Peyer's patch (tissue), 4 donors: ENCODE measurements around the gene PRKAG3. TPM values are rescaled to one million over a fixed set of nuclear protein-coding genes. Genes with fewer than 3 reads are reported as not detected.

Experiments used
- DNase-seq, 3 donors: peaks; one replicate each; pipeline ENCODE4 v3.0.0-alpha.2; 2017 to 2019
- H3K27ac ChIP-seq, 4 donors: fragments of 200-600 bp; sonication (generic); one replicate each; pipeline ENCODE4 v1.5.1; 2016 to 2019
- H3K27me3 ChIP-seq, 2 donors: fragments of 200-600 bp; sonication (generic); one replicate each; pipeline ENCODE4 v1.5.1; 2019
- H3K36me3 ChIP-seq, 3 donors: fragments of 200-600 bp; sonication (generic); one replicate each; pipeline ENCODE4 v1.5.1; 2016 to 2019
- H3K4me1 ChIP-seq, 4 donors: fragments of 200-600 bp; sonication (generic); one replicate each; pipeline ENCODE4 v1.5.1; 2016 to 2019
- H3K4me3 ChIP-seq, 4 donors: fragments of 200-600 bp; sonication (generic); 1 replicate in 3 of 4; 2 replicates in 1 of 4; pipeline ENCODE4 v1.5.1; 2016 to 2019; ENCODE audit warnings: mild to moderate bottlenecking in 1 of 4
- H3K9me3 ChIP-seq, 4 donors: fragments of 200-600 bp; sonication (generic); one replicate each; pipeline ENCODE4 v1.5.1; 2016 to 2019; ENCODE audit warnings: mild to moderate bottlenecking in 1 of 4
- CTCF ChIP-seq, 6 experiments: fragments of 450-650 bp in 4 of 6; fragments of 200-600 bp in 2 of 6; sonication (generic) in 1 of 6; IDR thresholded peaks; one replicate each; pipeline ENCODE4 v1.5.1; 2017 to 2019; ENCODE audit warnings: antibody characterized with exemption in 6 of 6, mild to moderate bottlenecking in 3 of 6, moderate library complexity in 1 of 6
- POLR2A ChIP-seq, 2 donors: fragments of 450-650 bp; IDR thresholded peaks; one replicate each; pipeline ENCODE4 v1.5.1; 2017; ENCODE audit warnings: antibody characterized with exemption in 2 of 2, mild to moderate bottlenecking in 2 of 2, moderate library complexity in 2 of 2
- total RNA-seq, 4 donors: library from RNA; depleted of rRNA; stranded (reverse); fragments of >200 nt; gene quantifications; one replicate each; pipeline ENCODE4 v1.1.0, GENCODE V29; 2016

Gene PRKAG3
- total RNA-seq, 4 donors from 2014 or later, result not detected

- DNase-seq, result peak in 1 of 3 donors; percentile 25
- no peaks in the 10 kb centered on the region for H3K9me3 ChIP-seq
- no peaks in the 10 kb centered on the region for H3K27me3 ChIP-seq
- no peak overlapping the region for H3K4me3 ChIP-seq
- TF ChIP-seq POLR2A (IDR thresholded peaks at IDR 0.05) (no peak), CTCF (IDR thresholded peaks at IDR 0.05) (no peak)
- no peaks in the 10 kb centered on the region for H3K4me1 ChIP-seq
- no peaks in the 10 kb centered on the region for H3K36me3 ChIP-seq
- H3K27ac ChIP-seq, result no peak overlapping the region
Measured at GRCh38 chr2:218826791-218827190, 4.8 kb downstream of the PRKAG3 start.

- TF ChIP-seq POLR2A (IDR thresholded peaks at IDR 0.05) (no peak), CTCF (IDR thresholded peaks at IDR 0.05) (no peak)
- Histone ChIP-seq H3K4me3 (no peak overlapping the region), H3K4me1 (no peaks in the 10 kb centered on the region), H3K27me3 (no peaks in the 10 kb centered on the region), H3K36me3 (no peaks in the 10 kb centered on the region), H3K27ac (no peak overlapping the region), H3K9me3 (no peaks in the 10 kb centered on the region)
- DNase-seq, result no peak
Measured at GRCh38 chr2:218824004-218824403, 7.6 kb downstream of the PRKAG3 start.

GRCh38 chr2:218823196-218823855, 8.3 kb downstream of the PRKAG3 start:
- peak in 1 of 3 donors; percentile 26 for DNase-seq
- no peak overlapping the region for H3K4me3 ChIP-seq
- H3K36me3 ChIP-seq, result peaks cover 0 to 4% (median 0%) of the 10 kb centered on the region in 3 donors
- H3K27ac ChIP-seq, result no peak overlapping the region
- H3K4me1 ChIP-seq, result no peaks in the 10 kb centered on the region
- H3K27me3 ChIP-seq, result no peaks in the 10 kb centered on the region
- H3K9me3 ChIP-seq, result no peaks in the 10 kb centered on the region
- TF ChIP-seq POLR2A (IDR thresholded peaks at IDR 0.05) (no peak), CTCF (IDR thresholded peaks at IDR 0.05) (no peak)

- Histone ChIP-seq H3K27ac (no peak overlapping the region), H3K9me3 (no peaks in the 10 kb centered on the region), H3K4me1 (no peaks in the 10 kb centered on the region), H3K36me3 (peaks cover 0 to 9% (median 0%) of the 10 kb centered on the region in 3 donors), H3K27me3 (no peaks in the 10 kb centered on the region), H3K4me3 (no peak overlapping the region)
- peak in 1 of 3 donors; percentile 17 for DNase-seq
- TF ChIP-seq POLR2A (IDR thresholded peaks at IDR 0.05) (no peak), CTCF (IDR thresholded peaks at IDR 0.05) (no peak)
Measured at GRCh38 chr2:218822622-218823021, 9.0 kb downstream of the PRKAG3 start.

- peaks cover 0 to 9% (median 0%) of the 10 kb centered on the region in 3 donors for H3K36me3 ChIP-seq
- H3K27ac ChIP-seq, result no peak overlapping the region
- H3K9me3 ChIP-seq, result no peaks in the 10 kb centered on the region
- no peak overlapping the region for H3K4me3 ChIP-seq
- peak in 1 of 3 donors; percentile 17 for DNase-seq
- no peaks in the 10 kb centered on the region for H3K27me3 ChIP-seq
- no peaks in the 10 kb centered on the region for H3K4me1 ChIP-seq
- TF ChIP-seq POLR2A (IDR thresholded peaks at IDR 0.05) (no peak), CTCF (IDR thresholded peaks at IDR 0.05) (no peak)
Measured at GRCh38 chr2:218821605-218822211, 9.9 kb downstream of the PRKAG3 start.
